K562 (cell line): Measurements from ENCODE around the gene WDR90. TPM values are rescaled to one million over a fixed set of nuclear protein-coding genes. Genes with fewer than 3 reads are reported as not detected.
A peak's percentile ranks its signal among the peaks of the same experiment; 100 is the strongest.

Source experiments
- CC2D1A ChIP-seq: fragments of 450-650 bp; IDR thresholded peaks from 2 replicates; pipeline ENCODE4 v1.6.1; 2017; ENCODE audit warnings: mild to moderate bottlenecking
- CTCFL ChIP-seq: IDR thresholded peaks from 2 replicates; pipeline ENCODE4 v1.6.1; 2011; ENCODE audit warnings: borderline replicate concordance, low read depth, mild to moderate bottlenecking, moderate library complexity, low read length; ENCODE audit not compliant: insufficient read depth, poor library complexity, severe bottlenecking
- EHMT2 ChIP-seq: fragments of 450-650 bp; IDR thresholded peaks from 2 replicates; pipeline ENCODE4 v1.6.1; 2018; ENCODE audit warnings: antibody characterized with exemption
- FOXP4 ChIP-seq: sonication (generic); formaldehyde crosslinking; IDR thresholded peaks from 2 replicates; pipeline ENCODE4 v1.8.0; 2022; ENCODE audit warnings: mild to moderate bottlenecking, missing genetic modification reagents, borderline replicate concordance
- HDAC1 ChIP-seq, 2 experiments: fragments of 450-650 bp; IDR thresholded peaks; 2 replicates each; pipeline ENCODE4 v1.6.1; 2016 to 2017; ENCODE audit warnings: inconsistent platforms in 1 of 2, mild to moderate bottlenecking in 1 of 2, moderate library complexity in 1 of 2
- HDAC3 ChIP-seq: fragments of 450-650 bp; IDR thresholded peaks from 2 replicates; pipeline ENCODE4 v1.6.1; 2018; ENCODE audit warnings: borderline replicate concordance, mild to moderate bottlenecking, moderate library complexity; ENCODE audit not compliant: partially characterized antibody
- HMG20B ChIP-seq: fragments of 250-450 bp; sonication (Bioruptor Pico); IDR thresholded peaks from 2 replicates; pipeline ENCODE4 v1.5.0; 2021; ENCODE audit warnings: mild to moderate bottlenecking
- ILK ChIP-seq: fragments of 450-650 bp; IDR thresholded peaks from 2 replicates; pipeline ENCODE4 v1.6.1; 2016; ENCODE audit warnings: missing genetic modification characterization, low read depth, mild to moderate bottlenecking, missing compliant biosample characterization, moderate library complexity, borderline replicate concordance
- JUND ChIP-seq, 2 experiments: IDR thresholded peaks; 2 replicates in 1 of 2; 3 replicates in 1 of 2; pipeline ENCODE4 v1.6.1; 2011; ENCODE audit warnings: borderline replicate concordance in 2 of 2, low read depth in 2 of 2, low read length in 2 of 2, improper control_type of control experiment in 1 of 2, missing biosample characterization in 1 of 2, missing genetic modification characterization in 1 of 2, missing genetic modification reagents in 1 of 2
- MEIS2 ChIP-seq: fragments of 450-650 bp; IDR thresholded peaks from 2 replicates; pipeline ENCODE4 v1.6.1; 2014; ENCODE audit warnings: mild to moderate bottlenecking; ENCODE audit not compliant: partially characterized antibody
- NCOA4 ChIP-seq: fragments of 450-650 bp; IDR thresholded peaks from 2 replicates; pipeline ENCODE4 v1.6.1; 2018; ENCODE audit warnings: mild to moderate bottlenecking; ENCODE audit not compliant: partially characterized antibody
- NR2C2 ChIP-seq, 2 experiments: fragments of 200-800 bp in 1 of 2; sonication (Bioruptor generic) in 1 of 2; sonication (generic) in 1 of 2; formaldehyde crosslinking in 1 of 2; IDR thresholded peaks; 2 replicates each; pipeline versions ENCODE4 v1.6.1 to v1.8.0; 2016 to 2022; ENCODE audit warnings: mild to moderate bottlenecking in 1 of 2, missing compliant biosample characterization in 1 of 2, missing genetic modification characterization in 1 of 2, missing genetic modification reagents in 1 of 2
- PTTG1 ChIP-seq: fragments of 450-650 bp; IDR thresholded peaks from 2 replicates; pipeline ENCODE4 v1.6.1; 2016; ENCODE audit warnings: low read depth, mild to moderate bottlenecking, missing genetic modification characterization, missing compliant biosample characterization
- SRF ChIP-seq, 2 experiments: fragments of 250-450, 450-650 bp in 1 of 2; sonication (Bioruptor Pico) in 1 of 2; sonication (generic) in 1 of 2; formaldehyde crosslinking; IDR thresholded peaks; 2 replicates each; pipeline versions ENCODE4 v1.5.0 to v1.5.1; 2020 to 2022; ENCODE audit warnings: mild to moderate bottlenecking in 1 of 2, missing genetic modification reagents in 1 of 2
- TGIF2 ChIP-seq: sonication (generic); formaldehyde crosslinking; IDR thresholded peaks from 2 replicates; pipeline ENCODE4 v1.8.1; 2022; ENCODE audit warnings: mild to moderate bottlenecking, missing genetic modification reagents, moderate library complexity
- XRCC4 ChIP-seq: IDR thresholded peaks from one replicate; pipeline ENCODE4 v1.6.1; 2011; ENCODE audit not compliant: insufficient read depth, insufficient read length; ENCODE audit errors: extremely low read depth
- ZBTB1 ChIP-seq: sonication (generic); formaldehyde crosslinking; IDR thresholded peaks from 2 replicates; pipeline ENCODE4 v1.8.1; 2023; ENCODE audit warnings: missing genetic modification reagents, low read depth, mild to moderate bottlenecking, borderline replicate concordance
- ZNF146 ChIP-seq: IDR thresholded peaks from one replicate; pipeline ENCODE4 v1.6.1; 2018; ENCODE audit warnings: missing compliant biosample characterization; ENCODE audit not compliant: unreplicated experiment
- ZNF175 ChIP-seq: fragments of 200-800 bp; sonication (Bioruptor generic); IDR thresholded peaks from 2 replicates; pipeline ENCODE4 v1.6.1; 2016; ENCODE audit warnings: low read depth, mild to moderate bottlenecking, missing genetic modification characterization, missing compliant biosample characterization
- ZNF384 ChIP-seq: IDR thresholded peaks from 2 replicates; pipeline ENCODE4 v1.6.1; 2012; ENCODE audit warnings: low read depth, low read length, improper control_type of control experiment
- ZNF668 ChIP-seq: fragments of 250-450 bp; sonication (Bioruptor Pico); IDR thresholded peaks from 2 replicates; pipeline ENCODE4 v1.8.0; 2022; ENCODE audit warnings: mild to moderate bottlenecking, inconsistent platforms
- polyA plus RNA-seq, 8 experiments: library from polyadenylated mRNA; depleted of rRNA in 4 of 8; stranded (reverse) in 5 of 8; unstranded in 3 of 8; fragments of >200 nt; fragmentation: Nextera tagmentation in 2 of 8; fragmentation: Illumina TruSeq in 1 of 8; extraction: Ambion mirVana in 2 of 8; extraction: Trizol in 1 of 8; gene quantifications; 2 replicates each; pipeline versions ENCODE4 v1.2.1 to v1.2.3, GENCODE V29; 2011 to 2014; ENCODE audit warnings: inconsistent platforms in 1 of 8, missing spikeins in 1 of 8
- total RNA-seq, 7 experiments: library from RNA; depleted of rRNA in 6 of 7; stranded (reverse); fragments of >200 nt in 6 of 7; fragmentation: Illumina TruSeq in 2 of 7; extraction: Trizol in 2 of 7; gene quantifications; 2 replicates each; pipeline versions ENCODE4 v1.2.1 to v1.2.3, GENCODE V29; 2011 to 2021; ENCODE audit warnings: low replicate concordance in 1 of 7

Gene WDR90
- total and polyA plus RNA-seq, 9 of the 15 experiments (the other 6 are each of a cell fraction or from before 2014, with no cell fraction given) = 0.44 to 12.6 (median 3.3) TPM

- TF ChIP-seq ZBTB1 (CRISPR knock-in tag) (no peak; the same call in 1 of the 2 replicates), EHMT2 (peak; percentile 82), HMG20B (CRISPR knock-in tag) (no peak), HDAC3 (no peak), NR2C2 (CRISPR knock-in tag; IDR thresholded peaks at IDR 0.05) (peak; percentile 77; the same call in 1 of the 2 replicates), NR2C2 (tag; IDR thresholded peaks at IDR 0.05) (no peak), FOXP4 (CRISPR knock-in tag) (peak; percentile 63; the same call in 1 of the 2 replicates), PTTG1 (tag) (no peak), JUND (IDR thresholded peaks at IDR 0.05; ENCODE audit: borderline replicate concordance, low read depth, low read length) (no peak), JUND (tag; IDR thresholded peaks at IDR 0.05; ENCODE audit: borderline replicate concordance, low read depth, low read length) (no peak), ILK (tag) (no peak), MEIS2 (no peak), SRF (CRISPR knock-in tag; IDR thresholded peaks at IDR 0.05) (no peak), ZNF146 (CRISPR knock-in tag) (no peak), CC2D1A (no peak), ZNF668 (CRISPR knock-in tag) (no peak), HDAC1 (IDR thresholded peaks at IDR 0.05) (0 out of 4 replicates have a peak, but pooled peaks of 1 of the 2 experiments have one; percentile 29), XRCC4 (no peak), NCOA4 (no peak), ZNF175 (CRISPR knock-in tag) (no peak), TGIF2 (CRISPR knock-in tag) (0 out of 2 replicates have a peak, but pooled peaks have one; percentile 54), ZNF384 (no peak), CTCFL (no peak)
These were observed 51.8 kb downstream of the WDR90 start (continued) for GRCh38 chr16:700684-701584.
